NCI-H526 treated with DMSO at 0.1 percent for 48 hours (cell line): ENCODE measurements around the gene ALX4.

Experiments used
- DNase-seq: peaks from one replicate; lab custom pipeline; 2025; lab: John Stamatoyannopoulos, UW

The ALX4 gene

DNA sequence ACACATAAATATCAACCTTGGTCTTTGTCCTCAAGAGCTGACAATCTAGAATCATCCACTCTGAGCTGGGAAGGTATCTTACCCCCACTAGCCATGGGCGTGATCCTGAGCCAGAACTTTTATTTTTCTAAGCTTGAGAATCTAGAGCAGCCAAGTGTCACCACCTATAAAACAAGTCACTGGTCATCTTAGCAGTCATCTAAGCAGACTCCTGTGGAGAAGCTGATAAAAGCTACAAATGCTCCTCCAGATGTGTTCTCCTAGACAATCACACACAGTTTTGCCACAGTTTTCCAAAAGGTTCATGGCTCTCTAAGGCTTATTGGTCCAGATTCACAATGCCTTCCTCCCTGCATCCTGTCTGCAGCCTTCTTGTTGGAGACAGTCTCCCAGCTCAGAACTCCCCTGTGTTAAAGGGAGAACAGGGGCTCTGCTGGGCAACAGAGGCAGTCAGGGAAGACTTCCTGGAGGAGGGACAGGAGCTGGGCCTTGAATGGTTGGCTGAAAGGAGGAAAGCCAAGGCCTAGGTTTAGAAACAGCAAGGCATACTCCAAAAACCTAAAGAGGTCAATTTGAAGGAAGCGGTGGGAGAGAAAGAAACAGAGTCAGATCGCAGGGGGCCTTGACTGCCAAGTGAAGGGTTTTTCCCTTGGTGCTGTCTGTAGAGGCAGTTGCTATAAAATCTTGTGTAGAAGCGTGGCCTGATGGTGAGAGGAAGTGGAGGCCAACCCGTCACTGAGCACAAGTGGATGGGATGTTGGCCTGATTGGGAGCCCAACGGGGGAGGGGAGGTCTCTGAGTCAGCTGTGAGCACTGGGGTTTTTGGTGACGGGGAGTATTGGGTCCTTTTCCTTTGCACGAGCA, 42.0 kb downstream of the ALX4 start:
- no peak for DNase-seq

DNA sequence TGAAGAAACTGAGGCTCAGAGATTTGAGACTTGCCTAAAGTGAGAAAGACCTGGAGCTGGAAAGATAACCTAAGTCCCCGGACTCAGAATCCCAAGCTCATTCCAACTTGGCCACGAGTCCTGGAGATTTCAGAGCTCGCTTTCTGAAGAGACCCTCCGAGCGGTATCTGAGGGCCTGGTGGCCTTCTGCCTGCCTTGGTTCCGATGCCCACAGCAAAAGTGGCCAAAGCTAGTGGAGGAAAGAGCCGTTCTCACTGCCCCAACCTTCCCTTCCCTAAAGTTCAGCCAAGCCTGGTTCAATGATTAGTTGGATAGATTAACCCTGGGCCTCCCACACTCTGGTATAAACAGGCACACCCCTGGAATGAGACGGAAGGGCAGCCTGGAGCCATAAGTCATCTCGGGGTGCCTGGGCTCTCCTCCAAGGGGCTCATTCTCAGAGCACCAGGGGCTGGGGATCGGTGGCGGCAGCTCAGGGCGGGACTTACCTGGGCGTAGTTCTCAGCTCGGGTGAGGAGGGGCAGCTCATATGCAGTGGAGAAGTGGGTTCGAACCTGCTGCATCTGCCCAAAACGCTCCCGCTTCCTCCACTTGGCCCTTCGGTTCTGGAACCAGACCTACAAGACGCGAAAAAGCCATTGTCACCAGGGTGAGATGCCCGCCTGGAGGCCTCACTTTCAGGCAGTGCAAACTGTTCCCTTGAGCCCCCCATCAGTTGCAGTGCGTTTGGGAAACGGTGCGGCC, 42.8 kb downstream of the ALX4 start:
- DNase-seq = no peak

- DNase-seq = no peak
These were observed 43.7 kb downstream of the ALX4 start for GRCh38 chr11:44266056-44266780.

- DNase-seq = no peak
These were observed 45.2 kb downstream of the ALX4 start for GRCh38 chr11:44264761-44265160.

DNA sequence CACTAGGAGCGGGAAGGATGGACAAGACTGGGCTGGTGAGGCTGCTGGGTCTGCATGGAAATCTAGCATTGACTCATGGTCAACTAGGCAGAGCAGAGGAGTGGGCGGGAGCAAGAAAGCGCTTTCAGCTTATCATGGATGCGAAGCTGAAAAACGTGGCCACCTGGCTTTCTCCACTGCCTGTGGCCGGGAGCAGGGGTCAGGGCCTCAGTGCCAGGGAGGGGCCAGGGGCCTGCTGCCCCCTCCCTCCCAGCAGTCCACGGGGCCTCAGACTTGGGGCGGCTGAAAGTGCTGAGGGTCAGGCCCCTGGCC, 45.5 kb downstream of the ALX4 start:
- DNase-seq = no peak

DNA sequence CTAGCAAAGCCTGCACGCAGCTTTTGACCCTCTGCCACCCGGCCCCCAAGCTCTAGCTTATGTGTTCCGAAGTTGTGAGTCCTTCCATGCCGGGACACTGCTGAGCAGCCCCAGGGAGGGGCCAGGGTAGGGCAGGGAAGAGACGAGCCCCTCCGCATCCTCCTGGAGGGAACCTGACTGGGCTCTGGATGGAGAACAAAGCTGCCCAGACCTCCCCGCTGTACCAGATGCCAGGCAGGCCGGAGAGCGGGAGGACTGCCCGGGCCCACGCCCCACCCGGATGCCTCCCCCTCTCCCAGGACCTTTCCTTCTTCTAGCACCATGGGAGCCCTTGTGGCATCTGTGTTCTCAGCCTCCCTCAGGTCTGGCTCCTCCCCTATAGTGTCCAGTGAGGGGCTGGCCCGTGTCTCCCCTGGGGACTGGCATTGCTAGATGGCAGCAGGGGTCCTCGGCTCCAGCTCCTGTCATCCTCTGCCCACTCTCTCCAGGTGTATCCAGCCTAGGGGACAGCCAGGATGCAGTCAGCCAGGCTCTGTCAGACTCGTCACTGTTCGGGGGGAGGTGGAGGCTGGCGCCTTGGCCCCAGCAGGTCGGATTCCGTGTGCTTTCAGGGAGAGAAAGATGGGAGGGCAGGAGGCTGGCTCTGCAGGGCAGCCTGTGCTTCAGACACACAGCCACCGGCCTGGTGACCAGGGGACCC, 46.1 kb downstream of the ALX4 start:
- no peak for DNase-seq

GRCh38 chr11:44261800-44262591, 47.9 kb downstream of the ALX4 start:
- DNase-seq = no peak

DNA sequence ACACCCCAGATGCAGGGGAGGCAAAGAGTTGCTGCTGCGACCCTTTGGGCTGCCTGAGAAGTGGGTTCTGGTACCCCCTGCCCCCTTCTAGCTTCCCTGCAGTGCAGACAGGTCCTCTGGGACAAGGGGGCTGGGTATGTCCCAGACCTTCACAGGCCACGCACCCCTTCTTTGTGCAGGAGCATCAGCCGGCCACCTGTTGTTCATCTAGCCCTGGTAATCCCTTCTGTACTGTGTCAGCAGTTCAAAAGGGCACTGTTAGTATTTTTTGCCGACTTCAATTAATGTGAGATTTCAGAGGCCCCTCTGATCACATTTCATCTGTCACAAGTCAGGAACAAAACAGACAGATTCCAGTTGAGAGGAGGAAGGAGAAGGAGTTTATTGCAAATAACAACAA, 49.9 kb downstream of the ALX4 start:
- no peak for DNase-seq

- DNase-seq = no peak
These were observed 51.0 kb downstream of the ALX4 start for GRCh38 chr11:44258839-44259420.

GRCh38 chr11:44258190-44258489, 51.8 kb downstream of the ALX4 start:
- DNase-seq = no peak

DNA sequence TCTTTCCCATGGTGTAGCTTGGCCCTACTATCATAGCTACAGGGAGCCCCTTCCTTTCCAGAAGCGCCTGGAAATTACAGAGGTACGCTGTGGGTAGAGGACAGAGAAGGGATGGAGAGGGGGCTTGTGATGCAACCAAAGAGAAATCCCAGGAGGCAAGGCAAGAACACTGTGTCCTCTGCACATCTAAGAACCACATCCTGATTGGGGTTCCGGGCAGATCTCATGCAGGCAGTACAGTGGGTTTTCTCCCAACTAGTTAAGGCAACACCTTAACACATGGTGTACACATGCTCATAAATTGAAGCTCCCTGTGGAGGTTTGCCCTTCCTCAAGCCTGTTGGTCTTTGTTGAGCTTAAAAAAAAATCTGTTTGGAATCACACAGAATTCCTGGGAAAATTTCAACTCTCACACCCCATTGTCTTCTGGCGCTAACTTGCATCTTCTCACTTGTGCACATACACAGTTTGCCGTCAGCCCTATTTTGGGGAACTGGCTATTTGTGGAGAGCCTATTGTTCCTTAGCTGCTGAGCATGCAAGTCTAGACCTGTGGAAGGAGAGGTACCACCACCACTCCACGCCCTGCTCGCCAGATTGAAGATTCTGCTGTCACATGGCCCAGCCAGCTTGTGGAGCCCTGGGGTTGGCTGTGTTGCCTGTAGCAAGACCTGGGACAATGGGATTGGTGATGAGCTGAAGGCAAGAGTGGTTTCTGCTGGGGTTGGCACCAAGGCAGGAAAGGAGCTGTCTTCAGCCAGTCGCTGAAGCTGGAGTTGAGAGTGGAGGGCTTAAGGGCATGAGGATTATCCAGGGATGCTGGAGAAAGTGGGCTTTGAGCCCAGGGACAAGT, 52.4 kb downstream of the ALX4 start:
- no peak for DNase-seq

DNA sequence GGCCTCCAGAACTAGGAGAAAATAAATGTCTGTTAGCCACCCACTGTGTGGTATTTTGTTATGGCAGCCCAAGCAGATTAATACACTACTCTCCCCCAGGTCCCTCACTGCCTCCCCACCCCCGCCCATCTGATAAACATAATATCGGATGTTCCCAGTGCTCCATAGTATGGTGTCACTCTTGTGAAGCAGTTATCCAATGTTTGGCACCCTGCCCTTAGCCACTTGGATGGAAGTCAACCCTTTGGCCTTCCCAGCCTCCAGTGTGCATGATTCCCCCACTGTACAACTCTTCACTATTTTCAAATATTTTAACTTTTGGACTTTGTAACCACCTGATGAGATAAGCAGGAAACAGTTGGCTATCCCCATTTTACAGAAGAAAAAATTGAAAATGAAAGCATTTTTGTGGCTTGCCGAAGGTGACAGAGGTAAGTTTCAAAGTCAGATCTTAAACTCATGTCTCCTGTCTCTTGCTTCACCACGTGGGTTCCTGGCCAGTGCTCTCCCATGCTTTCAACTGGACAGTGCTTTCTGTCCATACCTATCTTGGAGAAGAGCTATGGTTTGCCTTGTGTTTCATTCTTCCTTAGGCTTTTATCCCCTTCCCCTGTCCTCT, 53.2 kb downstream of the ALX4 start:
- DNase-seq = no peak

DNA sequence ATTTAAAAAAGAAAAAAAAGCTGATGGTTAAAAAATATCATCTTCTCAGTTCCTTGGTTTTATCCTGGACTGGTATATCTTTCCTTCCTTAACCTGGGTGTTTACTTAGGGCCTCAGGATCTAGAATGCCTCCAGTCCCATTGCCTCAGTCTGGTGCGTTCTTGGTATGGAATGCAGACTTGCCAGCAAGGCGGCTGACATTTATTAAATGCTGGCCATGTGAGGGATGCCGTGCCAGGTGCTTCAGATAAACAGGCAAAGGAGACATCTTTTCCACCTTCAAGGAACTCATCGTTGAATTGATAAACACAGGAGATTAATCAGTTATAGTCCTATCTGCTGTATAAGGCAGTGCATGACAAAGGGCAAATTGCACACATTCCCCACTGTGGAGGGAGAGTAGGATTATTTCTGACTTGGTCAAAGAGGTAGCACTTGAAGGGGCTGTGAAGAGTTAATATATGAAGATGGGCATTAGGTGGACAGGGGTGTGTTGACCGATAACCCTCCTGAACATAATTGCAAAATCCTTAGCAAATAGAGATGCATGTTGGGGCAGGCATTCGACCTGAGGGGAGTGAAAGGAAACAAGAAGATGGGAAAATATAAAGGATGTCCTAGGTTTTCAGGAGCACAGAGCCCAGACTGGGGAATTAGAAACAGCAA, 54.4 kb downstream of the ALX4 start:
- no peak for DNase-seq

- no peak for DNase-seq
These were observed 56.8 kb downstream of the ALX4 start for GRCh38 chr11:44252999-44253602.

GRCh38 chr11:44250421-44250820, 59.5 kb downstream of the ALX4 start:
- DNase-seq = no peak

DNA sequence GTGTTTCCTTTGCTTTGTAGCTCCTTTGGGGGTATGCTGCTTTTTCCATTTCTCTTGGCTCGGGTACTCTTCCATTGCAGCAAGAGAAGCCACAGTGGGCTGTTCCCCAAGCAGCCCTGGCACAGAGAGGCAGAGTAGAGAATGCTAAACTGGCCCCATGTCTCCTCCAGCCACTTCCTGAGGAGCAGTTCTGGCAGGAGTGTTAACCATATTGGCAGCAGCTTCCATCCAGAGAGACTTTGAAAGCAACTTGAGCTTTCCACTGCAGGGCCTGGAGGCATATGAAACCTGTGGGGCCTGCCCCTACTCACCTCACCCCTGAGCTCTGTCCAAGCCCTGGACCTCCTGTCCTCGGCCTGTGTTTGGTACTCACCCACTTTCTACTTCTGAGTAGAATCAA, 61.8 kb downstream of the ALX4 start:
- DNase-seq = no peak

DNA sequence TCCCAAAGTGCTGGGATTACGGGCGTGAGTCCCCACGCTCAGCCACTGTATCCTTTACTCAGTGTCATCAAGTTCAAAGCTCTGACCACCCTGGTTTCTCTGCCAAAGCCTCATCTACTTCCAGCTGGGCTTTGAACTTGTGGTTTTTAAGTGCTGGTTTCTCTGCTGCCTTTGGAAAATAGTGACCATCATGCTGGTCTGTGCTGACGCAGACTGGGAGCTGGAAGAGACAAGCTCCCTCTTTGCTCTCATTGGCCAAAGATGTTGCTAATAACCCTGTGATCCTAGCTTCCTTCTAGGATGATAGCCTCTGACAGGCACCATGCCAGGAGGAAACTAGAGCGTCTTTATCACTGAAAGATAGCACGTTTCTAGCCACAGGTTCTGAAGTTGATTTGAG, 62.4 kb downstream of the ALX4 start:
- no peak for DNase-seq

- no peak for DNase-seq
These were observed 63.2 kb downstream of the ALX4 start for GRCh38 chr11:44246726-44247125.
